NCI-H460 (cell line): ENCODE data around the gene TANC2. TPM values are rescaled to one million over a fixed set of nuclear protein-coding genes. Genes with fewer than 3 reads are reported as not detected.

ENCODE experiments used
- DNase-seq: peaks from one replicate; pipeline ENCODE4 v3.0.0-alpha.2; 2016; ENCODE audit warnings: low read depth; ENCODE audit errors: extremely low read depth
- small RNA-seq, 2 experiments: library from RNA; depleted of rRNA; stranded (forward); fragments of <200 nt; gene quantifications; one replicate each; pipeline ENCODE3, GENCODE V24; 2014
- total RNA-seq: library from RNA; depleted of rRNA; stranded (reverse); fragments of >200 nt; shearing (Covaris generic); gene quantifications from 2 replicates; pipeline ENCODE4 v1.2.3, GENCODE V29; 2014; rRNA removed

The TANC2 gene
- total RNA-seq, 1 experiment from 2014 or later: 7.0 TPM

DNA sequence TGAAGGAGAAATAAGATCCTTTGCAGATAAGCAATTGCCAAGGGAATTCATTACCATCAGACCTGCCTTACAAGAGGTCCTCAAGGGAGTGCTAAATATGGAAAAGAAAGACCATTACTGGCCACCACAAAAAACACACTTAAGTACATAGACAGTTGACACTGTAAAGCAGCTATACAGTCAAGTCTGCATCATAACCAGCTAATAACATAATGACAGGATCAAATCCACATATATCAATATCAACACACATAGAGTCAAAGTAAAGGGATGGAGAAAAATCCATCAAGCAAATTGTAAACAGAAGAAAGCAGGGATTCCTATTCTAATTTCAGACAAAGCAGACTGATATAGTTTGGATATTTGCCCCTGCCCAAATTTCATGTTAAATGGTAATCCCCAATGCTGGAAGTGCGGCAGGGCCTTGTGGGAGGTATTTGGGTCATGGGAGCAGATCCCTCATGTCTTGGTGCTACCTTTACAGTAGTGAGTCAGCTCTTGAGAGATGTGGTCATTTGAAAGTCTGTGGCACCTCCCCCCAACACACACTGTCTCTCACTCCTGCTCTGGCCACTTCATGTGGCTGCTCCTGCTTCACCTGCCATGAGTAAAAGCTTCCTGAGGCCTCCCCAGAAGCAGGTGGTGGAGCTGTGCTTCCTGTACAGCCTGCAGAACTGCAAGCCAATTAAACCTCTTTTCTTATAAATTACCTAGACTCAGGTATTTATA lies 32.8 kb downstream of the TANC2 start:
- DNase-seq: no peak

DNA sequence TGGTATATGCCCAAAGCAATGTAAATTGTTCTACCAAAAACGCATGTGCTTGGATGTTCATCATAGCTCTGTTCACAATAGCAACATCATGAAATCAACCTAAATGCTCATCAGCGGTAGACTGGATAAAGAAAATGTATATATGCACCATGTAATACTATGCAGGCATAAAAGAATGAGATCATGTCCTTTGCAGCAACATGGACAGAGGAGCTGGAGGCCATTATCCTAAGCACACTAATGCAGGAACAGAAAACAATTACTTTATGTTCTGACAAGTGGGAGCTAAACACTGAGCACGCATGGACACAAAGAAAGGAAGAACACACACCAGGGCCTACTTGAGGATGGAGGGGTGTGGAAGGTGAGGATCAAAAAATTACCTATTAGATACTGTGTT lies 33.7 kb downstream of the TANC2 start:
- DNase-seq: no peak

DNA sequence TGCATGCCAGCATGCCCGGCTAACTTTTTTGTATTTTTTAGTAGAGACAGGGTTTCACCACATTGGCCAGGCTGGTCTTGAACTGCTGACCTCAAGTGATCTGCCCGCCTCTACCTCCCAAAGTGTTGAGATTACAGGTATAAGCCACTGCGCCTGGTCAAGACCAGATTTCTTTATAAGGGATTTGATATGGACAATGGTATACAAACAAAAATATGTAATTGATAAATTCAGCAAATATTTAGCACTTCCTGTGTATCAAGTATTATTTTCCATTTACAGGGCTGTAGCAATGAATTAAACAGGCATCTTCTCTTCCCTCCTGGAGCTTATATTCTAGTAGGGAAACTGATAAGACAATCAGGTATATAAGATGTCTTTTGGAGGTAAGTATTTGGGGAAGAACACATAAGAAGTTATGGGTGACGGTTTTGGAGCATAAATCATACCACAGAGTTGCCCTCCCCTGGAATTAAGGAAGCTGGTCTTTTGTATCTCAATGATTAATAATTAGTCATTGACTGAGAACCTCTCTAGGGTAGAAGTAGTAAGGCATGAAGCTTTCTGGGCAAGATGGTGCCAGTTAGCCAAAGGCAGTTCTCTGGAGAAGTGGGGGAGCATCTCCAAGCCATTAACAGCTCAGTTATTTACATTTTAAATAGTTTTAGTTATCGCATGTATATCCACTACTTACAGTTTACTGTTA lies 35.8 kb downstream of the TANC2 start:
- no peak for DNase-seq

DNA sequence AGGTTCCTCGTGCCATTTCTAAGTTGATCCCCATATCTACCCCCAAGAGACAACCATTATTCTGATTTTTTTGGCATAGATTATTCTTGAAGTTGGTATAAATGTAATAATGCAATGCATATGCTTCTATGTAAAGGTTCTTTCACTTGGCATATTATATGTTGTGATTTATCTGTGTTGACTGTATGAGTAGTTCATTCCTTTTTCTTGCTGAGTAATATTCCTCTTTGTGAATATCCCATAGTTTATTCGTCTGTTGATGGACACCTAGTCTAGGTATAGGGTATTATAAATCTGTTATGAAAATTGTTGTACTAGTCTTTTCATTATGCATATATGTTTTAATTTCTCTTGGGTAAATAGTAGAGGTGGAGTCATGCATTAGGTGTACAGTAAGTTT lies 36.6 kb downstream of the TANC2 start:
- no peak for DNase-seq

DNA sequence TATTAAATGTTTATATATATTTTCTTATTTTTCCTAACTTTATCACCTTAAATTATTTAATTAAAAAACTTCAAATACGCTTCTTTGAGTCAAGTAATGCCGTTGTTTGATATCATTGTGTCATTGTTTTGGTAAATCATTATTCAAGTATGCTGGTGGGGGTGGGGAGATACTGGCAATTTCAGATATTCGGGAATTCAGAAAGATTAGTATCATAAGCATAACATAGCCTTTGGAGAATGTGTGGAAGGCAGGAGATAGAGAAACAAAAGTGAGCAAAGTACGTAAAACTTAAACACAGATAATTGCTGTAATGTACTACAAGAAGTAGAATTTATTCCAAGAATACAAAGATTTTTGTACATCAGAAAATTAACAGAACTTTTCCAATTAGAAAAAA lies 49.8 kb downstream of the TANC2 start:
- no peak for DNase-seq

Small RNAs within 50 kb of the gene (small RNA-seq; reads per million reads assigned to genes)
- 0 reads per million in 2 experiments for gene MIR633

Other genes with a start within 250 kb of the TANC2 start
- not detected in 2 replicates for gene MARCHF10, start 157.9 kb upstream of the TANC2 start, total RNA-seq